ENCODE data around the gene KCTD5.
"Not testable (repeated sequence)": the region's sequence is repeated elsewhere in the genome, so short reads cannot be mapped to it uniquely, and the experiment has no call there.

KCTD5 gene

GRCh38 chr16:2660755-2661373 is 21.5 kb upstream of the KCTD5 start:
- not testable (repeated sequence) for H3K4me3 ChIP-seq (replicated peaks; ENCODE audit: low read depth, low read length); DNase-seq (ENCODE audit: extremely low read depth, low read depth)
- peak; percentile 50 for TF ChIP-seq CTCF (IDR thresholded peaks at IDR 0.05; ENCODE audit: low read depth, low read length, missing control alignments)

- no peak overlapping the region for H3K4me3 ChIP-seq (replicated peaks; ENCODE audit: low read depth, low read length)
- no peak for DNase-seq (ENCODE audit: extremely low read depth, low read depth)
- no peak for TF ChIP-seq CTCF (IDR thresholded peaks at IDR 0.05; ENCODE audit: low read depth, low read length, missing control alignments)
These were observed 18.5 kb upstream of the KCTD5 start for GRCh38 chr16:2663553-2664546.

- no peak overlapping the region for H3K4me3 ChIP-seq (replicated peaks; ENCODE audit: low read depth, low read length)
- TF ChIP-seq CTCF (IDR thresholded peaks at IDR 0.05; ENCODE audit: low read depth, low read length, missing control alignments): no peak
- no peak for DNase-seq (ENCODE audit: extremely low read depth, low read depth)
These were observed 17.7 kb upstream of the KCTD5 start for GRCh38 chr16:2664574-2664982.

- not testable (repeated sequence) for DNase-seq (ENCODE audit: extremely low read depth, low read depth)
These were observed 15.7 kb upstream of the KCTD5 start for GRCh38 chr16:2666671-2667070.

GRCh38 chr16:2669587-2669986 is 12.7 kb upstream of the KCTD5 start:
- H3K4me3 ChIP-seq (replicated peaks; ENCODE audit: low read depth, low read length); DNase-seq (ENCODE audit: extremely low read depth, low read depth): not testable (repeated sequence)

More at GRCh38 chr16:2666671-2667070, 15.7 kb upstream of the KCTD5 start:
- not testable (repeated sequence) for H3K4me3 ChIP-seq (replicated peaks; ENCODE audit: low read depth, low read length)

GRCh38 chr16:2670017-2670416 is 12.3 kb upstream of the KCTD5 start:
- peak; percentile 56 for TF ChIP-seq CTCF (IDR thresholded peaks at IDR 0.05; ENCODE audit: low read depth, low read length, missing control alignments)
- H3K4me3 ChIP-seq (replicated peaks; ENCODE audit: low read depth, low read length); DNase-seq (ENCODE audit: extremely low read depth, low read depth): not testable (repeated sequence)

GRCh38 chr16:2671193-2671592 is 11.1 kb upstream of the KCTD5 start:
- DNase-seq (ENCODE audit: extremely low read depth, low read depth); H3K4me3 ChIP-seq (replicated peaks; ENCODE audit: low read depth, low read length): not testable (repeated sequence)

GRCh38 chr16:2671741-2672140 is 10.6 kb upstream of the KCTD5 start:
- no peak for DNase-seq (ENCODE audit: extremely low read depth, low read depth)
- H3K4me3 ChIP-seq (replicated peaks; ENCODE audit: low read depth, low read length): peak overlapping the region; percentile 45
- TF ChIP-seq CTCF (IDR thresholded peaks at IDR 0.05; ENCODE audit: low read depth, low read length, missing control alignments): no peak

Measured in HFF-Myc (cell line).